Neuronal stem cell (in vitro differentiated cells): ENCODE results near the gene S1PR3.
A peak's percentile ranks its signal among the peaks of the same experiment; 100 is the strongest.

Experiments used
- DNase-seq: peaks from one replicate; pipeline ENCODE4 v3.0.0-alpha.2; 2013; ENCODE audit warnings: low spot score
- H2AFZ ChIP-seq: one replicate; pipeline ENCODE4 v1.6.1; 2013; ENCODE audit warnings: mild to moderate bottlenecking, low read length, inconsistent platforms
- H2AK5ac ChIP-seq: 2 replicates; pipeline ENCODE4 v1.6.1; 2013; ENCODE audit warnings: low read depth, mild to moderate bottlenecking, inconsistent platforms, low read length, moderate library complexity, mixed read lengths
- H2BK120ac ChIP-seq: 2 replicates; pipeline ENCODE4 v1.6.1; 2013; ENCODE audit warnings: low read depth, mild to moderate bottlenecking, inconsistent platforms, low read length, moderate library complexity, mixed read lengths
- H2BK12ac ChIP-seq: one replicate; pipeline ENCODE4 v1.6.1; 2013; ENCODE audit warnings: low read length, inconsistent platforms
- H2BK15ac ChIP-seq: 2 replicates; pipeline ENCODE4 v1.6.1; 2013; ENCODE audit warnings: mild to moderate bottlenecking, low read length, inconsistent platforms, mixed read lengths
- H2BK5ac ChIP-seq: one replicate; pipeline ENCODE4 v1.6.1; 2013; ENCODE audit warnings: inconsistent platforms, mild to moderate bottlenecking, low read length, moderate library complexity
- H3K14ac ChIP-seq: one replicate; pipeline ENCODE4 v1.6.1; 2013; ENCODE audit warnings: low read length, inconsistent platforms
- H3K18ac ChIP-seq: 2 replicates; pipeline ENCODE4 v1.6.1; 2013; ENCODE audit warnings: low read length, inconsistent platforms
- H3K23ac ChIP-seq: 2 replicates; pipeline ENCODE4 v1.6.1; 2013; ENCODE audit warnings: low read depth, mild to moderate bottlenecking, mixed read lengths, low read length, inconsistent platforms; ENCODE audit not compliant: poor library complexity
- H3K27ac ChIP-seq: replicated peaks from 3 replicates; pipeline ENCODE4 v1.5.1; 2013; ENCODE audit warnings: low read length, inconsistent platforms
- H3K27me3 ChIP-seq, 3 experiments: 2 replicates each; pipeline ENCODE4 v1.6.1; 2013; ENCODE audit warnings: low read length in 3 of 3, mild to moderate bottlenecking in 2 of 3, inconsistent platforms in 1 of 3, low read depth in 1 of 3, mixed read lengths in 1 of 3, moderate library complexity in 1 of 3; ENCODE audit not compliant: control insufficient read depth in 3 of 3, insufficient read depth in 3 of 3
- H3K36me3 ChIP-seq, 2 donors: replicated peaks in 1 of 2; 2 replicates each; pipeline ENCODE4 v1.6.1; 2013; ENCODE audit warnings: low read length in 2 of 2; ENCODE audit not compliant: control insufficient read depth in 2 of 2, insufficient read depth in 2 of 2
- H3K4ac ChIP-seq: 2 replicates; pipeline ENCODE4 v1.6.1; 2013; ENCODE audit warnings: inconsistent platforms, mild to moderate bottlenecking, low read length, moderate library complexity
- H3K4me1 ChIP-seq, 2 donors: 1 replicate in 1 of 2; 2 replicates in 1 of 2; pipeline ENCODE4 v1.6.1; 2013; ENCODE audit warnings: low read length in 2 of 2, low read depth in 1 of 2; ENCODE audit not compliant: control insufficient read depth in 2 of 2, insufficient read depth in 1 of 2
- H3K4me2 ChIP-seq: one replicate; pipeline ENCODE4 v1.6.1; 2013; ENCODE audit warnings: mild to moderate bottlenecking, low read length, inconsistent platforms; ENCODE audit not compliant: insufficient read depth, poor library complexity, severe bottlenecking
- H3K4me3 ChIP-seq, 2 donors: 2 replicates each; pipeline ENCODE4 v1.5.1; 2013; ENCODE audit warnings: low read length in 2 of 2, mild to moderate bottlenecking in 2 of 2, inconsistent platforms in 1 of 2, moderate library complexity in 1 of 2
- H3K79me1 ChIP-seq: one replicate; pipeline ENCODE4 v1.6.1; 2013; ENCODE audit warnings: low read depth, mild to moderate bottlenecking, inconsistent platforms, low read length, moderate library complexity
- H3K9ac ChIP-seq: one replicate; pipeline ENCODE4 v1.6.1; 2013; ENCODE audit warnings: mild to moderate bottlenecking, low read depth, low read length, inconsistent platforms; ENCODE audit not compliant: poor library complexity
- H3K9me3 ChIP-seq, 2 donors: replicated peaks in 1 of 2; 2 replicates each; pipeline versions ENCODE3 to v1.6.1; 2013; ENCODE audit warnings: low read length in 2 of 2, mild to moderate bottlenecking in 2 of 2, inconsistent platforms in 1 of 2, low read depth in 1 of 2, mixed read lengths in 1 of 2, moderate library complexity in 1 of 2; ENCODE audit not compliant: control insufficient read depth in 2 of 2, insufficient read depth in 1 of 2
- H4K8ac ChIP-seq: one replicate; pipeline ENCODE4 v1.6.1; 2013; ENCODE audit warnings: low read depth, mild to moderate bottlenecking, inconsistent platforms, low read length, moderate library complexity
- H4K91ac ChIP-seq: one replicate; pipeline ENCODE4 v1.6.1; 2013; ENCODE audit warnings: low read length, low read depth, mild to moderate bottlenecking, inconsistent platforms; ENCODE audit not compliant: poor library complexity
- whole genome bisulfite sequencing, 2 donors: extraction: QIAGEN DNeasy Blood & Tissue Kit; methylation state at CpG; one replicate each; pipeline ENCODE4 v1.1.7; 2013; ENCODE audit warnings: missing lambda C conversion rate in 2 of 2, mixed read lengths in 1 of 2; ENCODE audit not compliant: insufficient read length in 2 of 2, insufficient replicate concordance in 1 of 2; ENCODE audit errors: extremely low coverage in 2 of 2; 5-methylcytosine and 5-hydroxymethylcytosine counted together

The S1PR3 gene

GRCh38 chr9:89038382-89039103, 47.3 kb downstream of the S1PR3 start:
- H3K4me3 ChIP-seq = no peak overlapping the region
- H3K18ac ChIP-seq = no peak overlapping the region
- H3K27me3 ChIP-seq = peaks cover 0 to 6% (median 0%) of the 10 kb centered on the region in 3 experiments
- no CpG with 5 or more reads among the region's 5 CpGs for WGBS, 2 donors
- H3K9ac ChIP-seq = no peak overlapping the region
- H3K4ac ChIP-seq = no peak overlapping the region
- no peak overlapping the region for H2BK5ac ChIP-seq
- H2BK15ac ChIP-seq = no peak overlapping the region
- DNase-seq = no peak
- H3K14ac ChIP-seq = no peak overlapping the region
- no peak overlapping the region for H3K23ac ChIP-seq
- no peak overlapping the region for H3K4me2 ChIP-seq
- peaks cover 11 to 96% of the 10 kb centered on the region in 2 donors for H3K36me3 ChIP-seq
- H3K27ac ChIP-seq = no peak overlapping the region
- no peak overlapping the region for H4K91ac ChIP-seq
- no peak overlapping the region for H2AFZ ChIP-seq
- no peak overlapping the region for H2AK5ac ChIP-seq
- H3K4me1 ChIP-seq = no peaks in the 10 kb centered on the region
- H3K79me1 ChIP-seq = no peaks in the 10 kb centered on the region
- no peak overlapping the region for H4K8ac ChIP-seq
- H2BK120ac ChIP-seq = no peak overlapping the region
- no peak overlapping the region for H2BK12ac ChIP-seq
- peaks cover 6 to 10% of the 10 kb centered on the region in 2 donors for H3K9me3 ChIP-seq

DNA sequence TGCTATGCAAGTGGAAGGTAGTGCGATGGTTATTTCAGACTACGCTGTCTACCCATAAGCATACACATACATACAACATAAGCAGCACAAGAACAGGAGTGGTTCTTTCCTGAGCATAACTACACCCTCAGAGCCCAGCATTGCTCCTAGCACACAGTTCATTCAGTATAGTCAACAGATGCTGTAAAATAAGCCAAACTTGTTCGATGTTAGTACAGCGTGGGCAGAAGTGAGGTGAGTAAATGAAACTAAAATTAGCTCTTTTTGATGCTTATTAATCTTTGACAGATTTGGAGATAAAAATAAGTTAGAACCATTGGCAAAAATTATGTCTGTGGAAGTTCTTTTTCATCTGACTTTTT, 47.8 kb downstream of the S1PR3 start:
- H2AFZ ChIP-seq = no peak overlapping the region

DNA sequence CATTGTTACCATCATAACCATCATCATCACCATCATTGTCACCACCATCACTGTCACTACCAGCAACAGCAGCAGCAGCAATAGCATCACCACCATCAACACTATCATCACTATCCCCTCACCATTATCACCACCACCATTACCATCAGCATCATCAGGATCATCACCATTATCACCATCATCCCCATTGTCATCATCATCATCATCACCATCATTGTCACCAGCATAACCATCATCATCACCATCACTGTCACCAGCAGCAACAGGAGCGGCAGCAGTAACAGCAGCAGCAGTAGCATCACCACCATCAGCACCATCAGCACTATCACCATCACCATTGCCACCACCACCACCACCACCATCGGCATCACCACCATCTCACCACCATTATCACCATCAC, 48.4 kb downstream of the S1PR3 start:
- DNase-seq = no peak
- no peak overlapping the region for H3K27ac ChIP-seq
- H3K4me1 ChIP-seq = no peaks in the 10 kb centered on the region
- peak overlapping the region; percentile 59 for H3K23ac ChIP-seq
- H2BK5ac ChIP-seq = no peak overlapping the region
- H3K9me3 ChIP-seq = peaks cover 0 to 10% of the 10 kb centered on the region in 2 donors
- no peak overlapping the region for H2AFZ ChIP-seq
- no peak overlapping the region for H2BK12ac ChIP-seq
- H3K27me3 ChIP-seq = peaks cover 0 to 6% (median 0%) of the 10 kb centered on the region in 3 experiments
- H3K4ac ChIP-seq = no peak overlapping the region
- H2BK120ac ChIP-seq = no peak overlapping the region
- H3K79me1 ChIP-seq = no peaks in the 10 kb centered on the region
- no peak overlapping the region for H3K18ac ChIP-seq
- H4K91ac ChIP-seq = no peak overlapping the region
- WGBS, 2 donors = no CpG with 5 or more reads among the region's 2 CpGs
- H2AK5ac ChIP-seq = no peak overlapping the region
- peak overlapping the region; percentile 82 for H3K9ac ChIP-seq
- H3K4me2 ChIP-seq = no peak overlapping the region
- H3K36me3 ChIP-seq = peaks cover 11 to 95% of the 10 kb centered on the region in 2 donors
- H3K14ac ChIP-seq = peak overlapping the region; percentile 41
- peak overlapping the region in 1 of 2 donors; percentile 4 for H3K4me3 ChIP-seq
- H4K8ac ChIP-seq = peak overlapping the region; percentile 87
- H2BK15ac ChIP-seq = no peak overlapping the region

More for the DNA sequence above, 47.8 kb downstream of the S1PR3 start:
- no peak overlapping the region for H3K18ac ChIP-seq
- H3K4me2 ChIP-seq = no peak overlapping the region
- no peak overlapping the region for H2BK5ac ChIP-seq
- no peak overlapping the region for H4K8ac ChIP-seq
- no peaks in the 10 kb centered on the region for H3K79me1 ChIP-seq
- no peak overlapping the region for H3K4ac ChIP-seq
- no peak overlapping the region for H3K14ac ChIP-seq
- no peak overlapping the region for H3K23ac ChIP-seq
- H2BK15ac ChIP-seq = no peak overlapping the region
- H3K4me1 ChIP-seq = no peaks in the 10 kb centered on the region
- no CpG with 5 or more reads among the region's 4 CpGs for WGBS, 2 donors
- H2BK120ac ChIP-seq = no peak overlapping the region
- H3K9me3 ChIP-seq = peaks cover 4 to 10% of the 10 kb centered on the region in 2 donors
- H4K91ac ChIP-seq = no peak overlapping the region
- no peak overlapping the region for H2AK5ac ChIP-seq
- H3K36me3 ChIP-seq = peaks cover 11 to 95% of the 10 kb centered on the region in 2 donors
- no peak for DNase-seq
- H2BK12ac ChIP-seq = no peak overlapping the region
- no peak overlapping the region for H3K9ac ChIP-seq
- H3K27ac ChIP-seq = no peak overlapping the region
- H3K4me3 ChIP-seq = no peak overlapping the region
- peaks cover 0 to 6% (median 0%) of the 10 kb centered on the region in 3 experiments for H3K27me3 ChIP-seq

DNA sequence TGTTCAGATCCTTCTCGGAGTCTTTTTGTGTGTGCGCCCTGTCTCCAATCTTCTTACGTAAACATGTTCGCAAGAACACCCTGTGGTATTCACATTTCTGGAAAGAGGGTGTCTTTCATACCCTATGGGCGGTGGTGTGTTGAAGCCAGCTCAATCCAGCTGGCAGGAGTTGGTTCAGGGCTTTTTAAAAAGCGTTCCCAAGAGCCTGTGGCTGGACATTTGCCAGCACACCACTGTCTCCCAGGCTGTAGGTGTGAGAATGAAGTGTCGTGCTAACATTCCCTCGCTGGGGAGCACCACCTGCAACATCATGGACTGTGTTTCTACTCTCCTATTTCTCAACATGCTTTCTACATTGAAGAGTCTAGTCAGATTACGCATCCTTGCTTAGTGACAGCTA, 51.7 kb downstream of the S1PR3 start:
- no peaks in the 10 kb centered on the region for H3K4me1 ChIP-seq
- no peak overlapping the region for H4K8ac ChIP-seq
- H2AK5ac ChIP-seq = no peak overlapping the region
- no peak overlapping the region for H2BK15ac ChIP-seq
- H4K91ac ChIP-seq = no peak overlapping the region
- peaks cover 0 to 9% of the 10 kb centered on the region in 2 donors for H3K9me3 ChIP-seq
- H3K36me3 ChIP-seq = peaks cover 11 to 95% of the 10 kb centered on the region in 2 donors
- no peak overlapping the region for H3K4me3 ChIP-seq
- H3K27ac ChIP-seq = no peak overlapping the region
- no CpG with 5 or more reads among the region's 9 CpGs for WGBS, 2 donors
- H3K23ac ChIP-seq = no peak overlapping the region
- DNase-seq = no peak
- no peak overlapping the region for H3K4ac ChIP-seq
- no peak overlapping the region for H2BK12ac ChIP-seq
- H2BK120ac ChIP-seq = no peak overlapping the region
- no peak overlapping the region for H3K4me2 ChIP-seq
- H2BK5ac ChIP-seq = no peak overlapping the region
- H3K18ac ChIP-seq = no peak overlapping the region
- H2AFZ ChIP-seq = no peak overlapping the region
- H3K27me3 ChIP-seq = peaks cover 0 to 6% (median 0%) of the 10 kb centered on the region in 3 experiments
- no peak overlapping the region for H3K9ac ChIP-seq
- no peaks in the 10 kb centered on the region for H3K79me1 ChIP-seq
- H3K14ac ChIP-seq = no peak overlapping the region
